GM10266 (cell line): ENCODE data around the gene YES1.

Experiments used
- DNase-seq: peaks from one replicate; pipeline ENCODE4 v3.0.0; 2012; ENCODE audit errors: extremely low spot score
- TF ChIP-seq, protein P1 (sequence below): IDR thresholded peaks from 2 replicates; pipeline ENCODE4 v1.5.1; 2012; ENCODE audit warnings: mild to moderate bottlenecking, low read depth; ENCODE audit not compliant: control insufficient read depth, insufficient read depth; ENCODE audit errors: missing control alignments

The YES1 gene

DNA sequence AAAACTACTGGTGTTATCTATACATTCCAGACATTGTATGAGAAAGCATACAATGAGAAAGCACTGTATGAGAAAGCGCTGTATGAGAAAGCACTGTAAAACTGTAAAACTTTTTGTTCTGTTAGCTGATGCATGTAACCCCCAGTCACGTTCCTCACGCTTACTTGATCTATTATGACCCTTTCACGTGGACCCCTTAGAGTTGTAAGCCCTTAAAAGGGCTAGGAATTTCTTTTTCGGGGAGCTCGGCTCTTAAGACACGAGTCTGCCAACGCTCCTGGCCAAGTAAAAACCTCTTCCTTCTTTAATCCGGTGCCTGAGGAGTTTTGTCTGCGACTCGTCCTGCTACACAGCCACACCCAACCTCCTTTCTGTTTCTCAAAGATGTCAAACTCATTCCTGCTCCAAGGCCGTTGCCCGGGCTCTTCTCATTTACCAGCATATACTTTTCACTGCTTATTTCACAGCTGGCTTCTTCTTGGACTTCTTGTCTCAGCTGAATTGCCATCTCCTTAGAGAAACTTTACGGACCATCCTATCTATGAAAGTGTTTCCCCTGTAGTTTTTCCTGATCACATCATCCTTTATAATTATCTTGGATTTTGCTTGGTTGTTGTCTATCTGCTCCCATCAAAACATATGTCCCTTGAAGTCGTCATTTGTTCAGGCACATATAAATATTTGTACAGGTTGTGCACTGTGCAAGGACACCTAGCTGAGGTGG, 29.8 kb upstream of the YES1 start:
- TF ChIP-seq, protein P1, sequence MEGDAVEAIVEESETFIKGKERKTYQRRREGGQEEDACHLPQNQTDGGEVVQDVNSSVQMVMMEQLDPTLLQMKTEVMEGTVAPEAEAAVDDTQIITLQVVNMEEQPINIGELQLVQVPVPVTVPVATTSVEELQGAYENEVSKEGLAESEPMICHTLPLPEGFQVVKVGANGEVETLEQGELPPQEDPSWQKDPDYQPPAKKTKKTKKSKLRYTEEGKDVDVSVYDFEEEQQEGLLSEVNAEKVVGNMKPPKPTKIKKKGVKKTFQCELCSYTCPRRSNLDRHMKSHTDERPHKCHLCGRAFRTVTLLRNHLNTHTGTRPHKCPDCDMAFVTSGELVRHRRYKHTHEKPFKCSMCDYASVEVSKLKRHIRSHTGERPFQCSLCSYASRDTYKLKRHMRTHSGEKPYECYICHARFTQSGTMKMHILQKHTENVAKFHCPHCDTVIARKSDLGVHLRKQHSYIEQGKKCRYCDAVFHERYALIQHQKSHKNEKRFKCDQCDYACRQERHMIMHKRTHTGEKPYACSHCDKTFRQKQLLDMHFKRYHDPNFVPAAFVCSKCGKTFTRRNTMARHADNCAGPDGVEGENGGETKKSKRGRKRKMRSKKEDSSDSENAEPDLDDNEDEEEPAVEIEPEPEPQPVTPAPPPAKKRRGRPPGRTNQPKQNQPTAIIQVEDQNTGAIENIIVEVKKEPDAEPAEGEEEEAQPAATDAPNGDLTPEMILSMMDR = no peak
- no peak for DNase-seq

DNA sequence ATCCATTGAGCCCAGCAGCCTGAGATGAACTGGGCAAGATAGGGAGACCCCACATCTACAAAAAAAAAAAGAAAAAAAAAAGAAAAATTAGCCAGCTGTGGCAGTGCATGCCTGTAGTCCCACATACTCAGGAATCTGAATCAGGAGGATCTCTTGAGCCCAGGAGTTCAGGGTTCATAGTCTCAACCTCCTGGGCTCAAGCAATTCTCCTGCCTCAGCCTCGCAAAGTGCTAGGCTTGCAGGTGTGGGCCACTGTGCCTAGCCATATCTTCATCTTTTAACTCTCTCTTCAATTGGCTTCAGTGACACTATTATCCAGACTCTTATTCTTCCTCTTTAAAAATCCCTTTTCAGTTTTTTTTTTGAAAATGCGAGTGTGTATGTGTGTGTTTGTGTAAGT, 28.5 kb upstream of the YES1 start:
- TF ChIP-seq, protein P1 = no peak
- DNase-seq = no peak

DNA sequence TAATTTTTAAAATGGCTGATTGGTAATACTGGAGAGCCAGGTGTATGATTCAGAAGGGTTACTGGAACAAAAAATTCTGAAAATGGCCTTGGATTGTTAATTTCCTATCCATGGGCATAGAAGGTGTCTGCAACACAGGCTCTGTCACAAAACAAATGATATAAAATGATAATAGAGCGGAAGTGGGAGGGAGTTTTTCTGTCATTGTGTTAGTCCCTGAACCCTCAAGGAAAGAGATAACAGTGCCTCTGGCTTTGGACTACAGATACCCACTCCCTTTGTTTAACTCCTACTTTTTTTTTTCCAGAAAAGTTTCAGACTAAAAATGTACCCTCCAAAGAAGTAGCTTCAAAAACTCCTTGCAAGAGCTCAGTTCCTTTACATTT, 28.0 kb upstream of the YES1 start:
- TF ChIP-seq, protein P1 = no peak
- DNase-seq = no peak

DNA sequence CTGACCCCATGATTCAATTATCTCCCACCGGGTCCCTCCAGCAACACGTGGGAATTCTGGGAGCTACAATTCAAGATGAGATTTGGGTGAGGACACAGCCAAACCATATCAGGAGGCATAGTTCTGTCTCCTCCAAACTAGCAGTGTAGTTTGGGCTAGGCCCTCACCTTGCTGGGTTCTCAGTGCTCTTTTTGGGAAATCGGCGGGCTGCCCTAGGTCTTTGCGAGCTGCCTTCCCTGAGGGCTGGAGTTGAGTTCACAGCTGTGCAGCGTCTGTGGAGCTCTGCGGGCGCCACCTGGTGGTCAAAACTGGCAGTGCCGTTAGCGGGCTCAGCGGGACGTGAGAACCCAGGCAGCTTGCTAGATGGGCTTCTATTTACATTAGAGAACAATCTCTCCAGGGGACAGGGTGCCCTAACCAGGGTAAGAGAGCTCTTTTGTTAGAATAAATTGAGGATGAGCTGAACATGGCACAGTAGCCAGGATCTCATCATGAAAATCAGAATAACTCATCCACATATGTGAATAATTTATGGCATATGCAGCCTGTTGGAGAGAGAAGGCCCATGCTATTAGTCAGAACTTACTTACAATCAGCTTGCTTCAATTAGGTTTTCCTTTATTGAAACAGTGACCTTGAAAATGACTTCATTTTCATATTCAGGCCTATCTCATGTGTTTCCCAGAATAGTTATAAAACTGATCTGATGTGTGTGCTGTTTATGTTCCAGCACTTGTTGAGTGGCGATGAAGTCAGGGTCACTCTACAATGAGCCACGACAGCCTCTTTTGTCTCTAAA, 27.4 kb upstream of the YES1 start:
- TF ChIP-seq, protein P1 = peak; percentile 84
- peak; percentile 82 for DNase-seq

DNA sequence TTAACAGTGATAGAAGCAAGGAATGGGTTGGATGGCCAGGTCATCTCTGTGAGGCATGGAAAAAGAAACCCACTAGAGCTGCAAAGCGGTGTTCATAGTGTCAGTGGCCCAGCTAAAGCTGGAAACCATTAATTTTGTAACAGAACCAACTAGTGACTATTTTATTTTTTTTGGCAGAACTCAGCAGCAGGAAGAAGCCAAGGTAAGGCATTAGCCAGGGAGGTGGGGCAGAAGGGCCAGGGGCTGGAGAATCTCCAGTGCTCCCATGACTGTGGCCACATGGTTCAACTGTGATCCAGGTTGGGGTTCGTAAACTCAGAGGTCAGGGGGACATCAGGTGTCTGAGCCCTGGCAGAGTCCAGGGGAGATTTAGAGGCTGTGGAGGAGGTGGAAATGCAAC, 25.9 kb upstream of the YES1 start:
- DNase-seq = no peak
- TF ChIP-seq, protein P1 = no peak

DNA sequence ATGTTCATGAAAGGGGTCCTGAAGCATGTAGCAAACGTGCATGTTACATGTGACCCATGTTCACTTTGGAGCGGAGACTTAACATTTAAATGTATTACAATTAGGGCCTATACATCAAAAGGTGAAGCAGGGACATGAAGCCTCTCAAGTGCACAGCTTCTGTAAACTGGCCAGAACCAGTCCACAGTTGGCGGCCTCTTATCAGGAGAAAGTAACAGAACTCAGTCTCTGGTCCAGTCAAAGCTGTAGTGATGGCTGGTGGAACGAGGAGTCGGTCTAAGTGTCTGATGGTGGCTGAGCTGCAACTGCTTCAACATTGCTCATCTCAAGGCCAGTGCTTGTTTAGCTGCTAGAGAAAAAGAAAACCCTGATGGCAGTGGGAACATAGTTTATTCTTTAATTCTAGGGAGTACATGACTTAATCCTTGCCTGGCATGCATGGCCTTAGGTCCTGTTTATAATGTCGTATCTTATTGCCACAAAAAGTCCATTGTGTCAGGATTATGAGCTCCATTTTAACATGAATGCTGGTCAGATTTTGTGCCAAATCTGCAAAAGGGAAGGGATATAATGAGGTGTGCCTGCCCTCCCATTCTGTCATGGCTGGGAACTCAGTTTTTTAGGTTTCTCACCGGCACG, 22.2 kb upstream of the YES1 start:
- TF ChIP-seq, protein P1 = no peak
- no peak for DNase-seq
